Muscle layer of colon (tissue), 2 donors: ENCODE results near the gene FGF14.

Experiments used
- H3K27ac ChIP-seq: one replicate; pipeline ENCODE4 v1.7.0; 2013; ENCODE audit warnings: low read depth, mild to moderate bottlenecking, low read length, moderate library complexity
- H3K27me3 ChIP-seq, 2 donors: one replicate each; pipeline ENCODE4 v1.7.0; 2013; ENCODE audit warnings: low read length in 2 of 2, mild to moderate bottlenecking in 2 of 2; ENCODE audit not compliant: insufficient read depth in 2 of 2, control insufficient read depth in 1 of 2
- H3K36me3 ChIP-seq: one replicate; pipeline ENCODE4 v1.7.0; 2013; ENCODE audit warnings: mild to moderate bottlenecking, low read length; ENCODE audit not compliant: insufficient read depth
- H3K4me1 ChIP-seq: one replicate; pipeline ENCODE4 v1.7.0; 2013; ENCODE audit warnings: mild to moderate bottlenecking, low read length; ENCODE audit not compliant: insufficient read depth
- H3K4me3 ChIP-seq, 2 donors: one replicate each; pipeline ENCODE4 v1.7.0; 2013; ENCODE audit warnings: low read length in 2 of 2, low read depth in 1 of 2, mild to moderate bottlenecking in 1 of 2, moderate library complexity in 1 of 2
- H3K9ac ChIP-seq: one replicate; pipeline ENCODE4 v1.7.0; 2013; ENCODE audit warnings: low read length
- H3K9me3 ChIP-seq: one replicate; pipeline ENCODE4 v1.7.0; 2013; ENCODE audit warnings: mild to moderate bottlenecking, low read length
- donor health status: abdominal sarcoma.
- donor health status: Adenocarcinoma of cecum.

Gene FGF14

DNA sequence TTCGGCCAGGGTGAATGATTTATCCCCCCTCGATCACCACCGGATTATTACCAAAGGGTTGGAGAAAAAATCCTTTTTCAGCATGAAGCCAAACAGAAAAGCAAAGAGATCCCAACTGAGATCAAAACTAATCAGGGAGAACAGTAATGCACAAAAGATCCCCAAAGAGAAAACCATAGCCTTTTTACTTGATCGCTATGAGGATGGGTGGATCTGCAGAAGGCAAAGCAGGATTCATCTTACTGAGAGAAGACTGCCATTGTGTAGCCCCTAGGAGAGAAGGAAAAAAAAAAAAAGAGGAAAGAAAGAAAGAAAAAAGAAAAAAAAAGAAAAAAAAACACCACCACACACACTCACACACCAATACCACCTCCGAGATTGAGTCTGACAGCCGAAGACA lies at the start of gene FGF14:
TSS of gene FGF14 (minus strand) at position 283 of the 400 bp plus-strand sequence.
- H3K4me1 ChIP-seq: no peaks in the 10 kb centered on the region
- peaks cover 0 to 16% of the 10 kb centered on the region in 2 donors for H3K27me3 ChIP-seq
- peak within 1 kb of the TSS; percentile 24 for H3K9ac ChIP-seq
- peak within 1 kb of the TSS; percentile 79 for H3K27ac ChIP-seq
- H3K4me3 ChIP-seq: peak within 1 kb of the TSS; percentile 63 to 69
- no peaks in the 10 kb centered on the region for H3K9me3 ChIP-seq
- H3K36me3 ChIP-seq: no peaks in the 10 kb centered on the region

DNA sequence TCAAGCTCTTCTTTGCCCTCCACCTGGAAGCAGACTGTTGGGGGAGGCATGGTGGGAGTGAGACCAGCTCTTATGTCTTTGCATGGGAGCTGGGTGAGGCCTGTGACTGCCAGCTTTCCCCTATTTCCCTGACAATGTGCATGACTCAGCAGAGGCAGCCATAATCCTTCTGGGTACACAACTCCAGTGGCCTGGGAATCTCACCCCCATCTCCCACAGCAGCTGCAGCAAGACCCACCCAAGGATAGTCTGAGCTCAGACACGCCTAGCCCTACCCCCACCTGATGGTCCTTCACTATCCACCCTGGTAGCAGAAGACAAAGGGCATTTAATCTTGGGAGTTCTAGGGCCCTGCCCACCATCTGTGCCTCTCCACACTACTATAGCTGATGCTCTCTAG lies 41.4 kb upstream of the FGF14 start:
- Histone ChIP-seq H3K27me3 (no peaks in the 10 kb centered on the region), H3K9me3 (no peaks in the 10 kb centered on the region), H3K4me3 (no peak overlapping the region), H3K4me1 (no peaks in the 10 kb centered on the region), H3K9ac (no peak overlapping the region), H3K36me3 (no peaks in the 10 kb centered on the region), H3K27ac (no peak overlapping the region)

DNA sequence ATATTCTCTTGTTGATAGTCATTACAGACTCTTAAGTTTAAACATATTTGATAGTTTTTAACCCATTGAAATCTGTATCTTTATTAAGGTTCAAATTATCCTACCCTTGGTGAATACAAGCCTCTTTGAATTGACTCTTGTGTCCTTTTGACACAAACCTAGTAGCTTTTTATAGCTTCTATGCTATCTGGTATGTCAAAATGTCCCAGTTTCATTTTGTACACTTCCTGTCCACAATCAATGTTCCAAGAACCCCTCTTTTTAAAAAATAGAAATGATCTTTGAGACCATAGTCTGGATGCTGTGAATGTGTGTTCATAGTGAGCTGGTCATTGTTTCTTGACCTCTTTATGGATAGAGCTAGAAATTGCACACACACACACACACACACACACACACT lies 39.2 kb upstream of the FGF14 start:
- Histone ChIP-seq H3K27ac (no peak overlapping the region), H3K27me3 (no peaks in the 10 kb centered on the region), H3K36me3 (no peaks in the 10 kb centered on the region), H3K9ac (no peak overlapping the region), H3K4me3 (no peak overlapping the region), H3K4me1 (no peaks in the 10 kb centered on the region), H3K9me3 (no peaks in the 10 kb centered on the region)

DNA sequence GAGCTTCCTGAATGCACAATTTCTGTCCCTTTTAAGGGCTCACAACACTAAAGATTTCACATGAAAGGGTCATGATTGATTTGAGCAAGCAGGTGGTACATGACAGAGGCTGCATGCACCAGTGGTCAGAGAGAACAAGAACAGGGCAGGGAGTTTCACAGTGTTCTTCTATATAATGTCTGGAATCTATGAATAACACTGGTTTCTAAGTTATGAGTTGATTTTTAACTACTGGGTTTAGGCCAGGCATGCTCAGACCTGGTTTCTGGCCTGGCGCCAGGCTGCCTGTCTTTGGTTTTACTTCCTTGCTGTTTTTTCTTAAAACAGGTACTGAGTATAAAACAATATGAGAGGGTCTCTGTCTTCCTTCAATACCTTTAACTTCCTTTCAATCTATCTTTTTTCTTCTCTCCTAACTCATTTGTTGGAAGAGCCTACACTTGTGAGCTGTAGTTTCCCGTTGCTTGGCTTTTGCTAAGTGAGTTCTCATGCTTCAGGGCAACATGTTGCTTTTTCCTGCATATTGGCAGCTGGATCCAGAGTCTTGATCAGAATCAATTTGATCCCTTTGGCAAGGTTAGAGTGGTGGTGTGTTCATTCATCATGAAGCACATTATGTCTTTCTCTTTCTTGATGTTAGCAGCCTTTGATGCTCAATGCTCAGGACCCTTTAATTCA lies 38.5 kb upstream of the FGF14 start:
- Histone ChIP-seq H3K36me3 (no peaks in the 10 kb centered on the region), H3K27ac (no peak overlapping the region), H3K9ac (no peak overlapping the region), H3K4me3 (no peak overlapping the region), H3K4me1 (no peaks in the 10 kb centered on the region), H3K9me3 (no peaks in the 10 kb centered on the region), H3K27me3 (no peaks in the 10 kb centered on the region)

DNA sequence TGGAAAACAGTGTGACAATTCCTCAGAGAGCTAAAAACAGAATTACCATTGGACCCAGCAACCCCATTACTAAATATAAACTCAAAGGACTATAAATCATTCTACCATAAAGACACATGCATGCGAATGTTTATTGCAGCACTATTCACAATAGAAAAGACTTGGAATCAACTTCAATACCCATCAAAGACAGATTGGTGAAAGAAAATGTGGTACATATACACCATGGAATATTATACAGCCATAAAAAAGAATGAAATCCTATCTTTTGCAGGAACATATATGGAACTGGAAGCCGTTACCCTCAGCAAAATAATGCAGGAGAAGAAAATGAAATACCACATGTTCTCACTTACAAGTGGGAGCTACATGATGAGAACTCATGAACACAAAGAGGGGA lies 20.8 kb upstream of the FGF14 start:
- H3K9ac ChIP-seq: no peak overlapping the region
- H3K4me1 ChIP-seq: no peaks in the 10 kb centered on the region
- H3K36me3 ChIP-seq: no peaks in the 10 kb centered on the region
- H3K4me3 ChIP-seq: no peak overlapping the region
- no peaks in the 10 kb centered on the region for H3K9me3 ChIP-seq
- no peak overlapping the region for H3K27ac ChIP-seq
- no peaks in the 10 kb centered on the region for H3K27me3 ChIP-seq

DNA sequence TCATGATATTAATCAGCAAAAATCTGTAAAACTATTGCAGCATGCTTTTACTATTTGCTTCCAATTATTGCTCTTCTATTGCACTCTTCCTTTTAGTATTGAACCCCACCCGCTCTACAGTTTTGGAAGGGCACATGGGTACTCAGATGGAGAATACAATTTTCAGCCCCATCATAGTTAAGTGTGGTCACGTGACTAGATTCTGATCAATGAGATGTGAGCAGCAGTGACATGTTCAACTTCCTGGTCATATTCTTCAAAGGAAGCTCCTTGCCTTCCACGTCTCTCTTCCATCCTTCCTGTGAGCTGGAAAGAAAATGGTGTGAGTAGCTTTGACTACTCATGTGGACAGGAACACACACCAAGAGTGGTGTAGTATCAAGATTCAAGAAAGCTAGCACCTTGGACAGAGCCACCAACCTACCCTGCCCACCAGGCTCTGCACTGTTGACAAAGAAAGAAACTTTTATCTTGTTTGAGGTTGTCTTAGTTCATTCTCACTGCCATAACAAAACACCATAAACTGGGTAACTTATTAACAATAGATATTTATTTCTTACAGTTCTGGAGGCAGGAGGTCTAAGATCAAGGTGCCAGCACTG lies 3.8 kb upstream of the FGF14 start:
- Histone ChIP-seq H3K27me3 (peaks cover 0 to 7% of the 10 kb centered on the region in 2 donors), H3K9ac (no peak overlapping the region), H3K36me3 (no peaks in the 10 kb centered on the region), H3K4me1 (no peaks in the 10 kb centered on the region), H3K27ac (no peak overlapping the region), H3K9me3 (no peaks in the 10 kb centered on the region), H3K4me3 (no peak overlapping the region)

DNA sequence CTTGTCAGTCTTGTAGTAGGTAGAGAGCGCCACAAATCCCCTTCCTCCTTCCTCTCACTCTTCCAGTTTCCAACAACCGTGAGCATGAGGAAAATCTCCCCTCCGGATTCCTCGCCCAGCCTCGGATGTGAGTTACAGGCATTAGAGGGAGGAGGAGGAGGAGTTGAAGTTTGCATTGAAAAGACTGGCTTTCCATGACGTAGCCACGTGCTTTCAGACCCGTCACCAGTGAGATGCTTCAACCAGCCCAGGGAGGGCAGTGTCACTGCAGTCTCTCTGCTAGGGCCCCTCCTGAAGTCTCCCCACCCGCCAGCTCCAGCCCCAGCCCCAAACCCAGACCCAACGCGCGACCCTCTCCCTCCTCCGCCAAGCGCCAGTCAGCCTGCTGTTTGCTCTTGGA lies 442 bp upstream of the FGF14 start:
- Histone ChIP-seq H3K4me3 (peak overlapping the region in 1 of 2 donors; percentile 63), H3K27me3 (peaks cover 0 to 16% of the 10 kb centered on the region in 2 donors), H3K4me1 (no peaks in the 10 kb centered on the region)

DNA sequence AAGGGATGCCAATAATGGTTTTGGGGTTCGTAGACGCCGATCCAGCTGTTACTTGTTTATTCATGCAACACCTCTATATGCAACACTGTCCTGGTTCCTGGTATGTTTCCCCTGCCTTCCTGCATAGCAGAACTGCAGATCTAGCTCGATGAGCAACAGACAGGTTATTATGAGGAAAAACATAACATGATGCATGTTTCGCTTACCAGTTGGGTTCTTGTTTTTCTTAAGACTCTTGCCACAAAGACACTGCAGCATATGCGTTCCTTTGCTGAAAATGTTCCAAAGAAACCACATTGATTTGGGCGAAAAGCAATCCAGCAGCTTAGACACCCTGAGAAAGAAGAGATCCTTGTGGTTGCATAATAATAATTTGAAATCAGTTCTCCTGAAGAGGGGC lies 583 bp downstream of the FGF14 start:
- Histone ChIP-seq H3K9me3 (no peaks in the 10 kb centered on the region), H3K27me3 (peaks cover 0 to 16% of the 10 kb centered on the region in 2 donors), H3K4me3 (peak overlapping the region; percentile 63 to 69), H3K9ac (peak overlapping the region; percentile 24), H3K4me1 (no peaks in the 10 kb centered on the region), H3K27ac (no peak overlapping the region), H3K36me3 (no peaks in the 10 kb centered on the region)

More for the DNA sequence above, 442 bp upstream of the FGF14 start:
- H3K36me3 ChIP-seq: no peaks in the 10 kb centered on the region
- H3K27ac ChIP-seq: no peak overlapping the region
- no peak overlapping the region for H3K9ac ChIP-seq
- H3K9me3 ChIP-seq: no peaks in the 10 kb centered on the region

DNA sequence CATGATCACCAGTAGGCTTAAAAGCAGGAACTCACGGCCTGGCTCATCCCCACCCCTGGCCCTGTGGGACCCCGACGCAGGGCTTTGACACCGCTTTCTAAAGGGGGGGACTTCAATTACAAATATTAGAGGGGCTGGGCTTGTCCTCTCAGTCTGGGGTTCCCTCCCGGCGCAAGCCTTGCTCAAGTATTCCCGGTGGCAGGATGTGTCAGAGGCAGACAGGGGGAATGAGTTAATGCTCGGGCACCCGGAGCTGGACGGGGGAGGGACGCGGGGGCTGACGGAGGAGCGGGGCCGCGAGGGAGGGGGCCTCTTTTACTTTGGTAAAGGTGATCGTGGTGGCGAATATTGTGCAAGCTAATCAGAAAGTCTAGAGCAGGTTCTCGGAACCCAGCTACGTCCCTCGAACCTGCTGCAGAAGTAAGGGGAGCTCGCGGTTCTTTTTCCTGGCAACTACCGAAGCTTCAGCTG lies 1.1 kb downstream of the FGF14 start:
- H3K4me3 ChIP-seq: peak overlapping the region; percentile 63 to 69
- no peaks in the 10 kb centered on the region for H3K9me3 ChIP-seq
- peaks cover 0 to 16% of the 10 kb centered on the region in 2 donors for H3K27me3 ChIP-seq
- H3K4me1 ChIP-seq: no peaks in the 10 kb centered on the region
- peak overlapping the region; percentile 79 for H3K27ac ChIP-seq
- H3K36me3 ChIP-seq: no peaks in the 10 kb centered on the region
- no peak overlapping the region for H3K9ac ChIP-seq

DNA sequence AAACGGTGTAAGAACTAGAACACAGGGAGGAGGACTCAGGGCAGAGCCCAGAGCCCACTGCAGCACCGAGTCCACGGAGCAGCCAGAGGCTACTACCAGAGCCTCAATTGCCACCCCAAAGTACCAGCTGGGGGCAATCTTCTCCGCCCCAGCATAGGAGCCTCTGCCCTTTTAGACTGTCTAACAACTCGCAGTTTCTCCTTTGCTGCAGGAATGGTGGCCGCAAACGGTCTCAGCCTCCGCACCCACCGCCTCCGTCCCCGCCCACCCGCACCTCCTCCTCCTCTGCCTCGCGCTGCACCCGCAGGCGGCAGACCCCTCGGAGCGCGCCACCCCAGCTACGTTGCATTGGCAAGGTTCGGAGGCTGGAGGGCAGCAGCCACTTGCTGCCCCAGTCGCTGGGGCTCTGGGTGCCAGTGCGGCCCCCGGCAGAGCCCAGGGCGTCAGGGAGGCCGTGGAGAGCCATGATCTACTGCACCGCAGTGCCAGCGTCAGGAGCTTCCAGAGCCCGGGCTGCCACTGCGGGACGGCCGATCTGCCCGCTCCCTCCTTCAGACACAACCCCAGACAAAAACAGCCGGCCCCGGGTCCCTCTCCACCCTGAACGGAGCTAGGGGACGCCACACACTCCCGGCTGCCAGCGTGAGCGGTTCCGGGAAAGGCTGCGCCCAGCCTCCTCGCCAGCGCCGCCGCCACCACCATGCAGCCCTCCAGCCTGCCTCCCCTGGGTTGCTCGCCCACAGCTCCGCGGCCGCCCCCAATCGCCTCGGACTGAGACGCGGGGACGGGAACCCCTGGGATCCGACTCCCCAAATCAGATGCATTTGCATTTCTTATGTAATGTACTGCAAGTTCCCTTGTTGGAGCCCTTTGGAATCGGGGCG lies 1.8 kb downstream of the FGF14 start:
- Histone ChIP-seq H3K4me3 (peak overlapping the region; percentile 63 to 69), H3K4me1 (no peaks in the 10 kb centered on the region), H3K9ac (no peak overlapping the region), H3K27me3 (peaks cover 0 to 16% of the 10 kb centered on the region in 2 donors), H3K27ac (peak overlapping the region; percentile 79), H3K9me3 (no peaks in the 10 kb centered on the region), H3K36me3 (no peaks in the 10 kb centered on the region)

DNA sequence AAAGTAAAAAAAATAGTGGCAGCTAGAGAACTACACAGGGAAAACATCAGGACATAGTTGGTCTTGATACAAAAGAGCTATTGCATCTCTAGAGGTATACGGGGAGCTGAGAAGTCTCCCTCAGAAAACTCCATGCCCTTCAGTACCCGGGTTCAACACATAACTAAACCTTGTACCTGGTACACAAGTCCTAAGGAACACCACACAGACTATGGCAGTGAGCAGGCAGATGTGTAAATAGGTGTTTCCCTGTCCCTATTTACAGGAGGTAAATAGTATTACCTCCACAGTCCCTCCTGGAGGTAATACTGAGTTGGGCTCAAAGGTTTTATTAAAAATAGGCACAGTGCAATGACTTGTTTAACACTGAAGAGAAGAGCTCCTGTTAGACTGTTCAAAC lies 5.9 kb downstream of the FGF14 start:
- no peaks in the 10 kb centered on the region for H3K9me3 ChIP-seq
- no peak overlapping the region for H3K9ac ChIP-seq
- H3K27me3 ChIP-seq: peaks cover 0 to 12% of the 10 kb centered on the region in 2 donors
- no peak overlapping the region for H3K4me3 ChIP-seq
- H3K36me3 ChIP-seq: no peaks in the 10 kb centered on the region
- no peak overlapping the region for H3K27ac ChIP-seq
- H3K4me1 ChIP-seq: peaks cover 5% of the 10 kb centered on the region
